ENCODE results near the gene TJP3. TPM values are rescaled to one million over a fixed set of nuclear protein-coding genes. Genes with fewer than 3 reads are reported as not detected.

The TJP3 gene
- total and polyA plus RNA-seq, 3 donors from 2014 or later, result 37.2 to 125 (median 81.1) TPM

DNA sequence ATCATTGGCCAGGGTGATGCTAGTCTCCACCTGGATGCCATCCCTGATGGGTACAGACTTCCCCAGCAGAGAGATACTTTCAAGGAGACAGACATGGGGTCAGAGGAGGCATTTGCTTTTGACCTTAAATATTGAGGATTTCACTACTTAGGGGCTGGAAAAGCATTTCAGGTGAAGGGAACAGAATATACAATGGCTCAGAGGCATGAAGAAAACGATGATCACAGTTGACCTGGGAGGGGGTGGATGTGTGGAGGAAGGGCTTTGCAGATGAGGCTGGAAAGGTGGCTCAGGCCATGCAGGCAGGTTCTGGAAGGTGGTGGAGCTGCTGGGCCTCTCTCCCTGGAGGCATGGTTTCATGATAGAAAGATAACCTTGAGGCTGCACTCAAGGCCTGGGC is 74.1 kb downstream of the TJP3 start:
- Histone ChIP-seq H3K9me3 (no peaks in the 10 kb centered on the region), H3K27me3 (no peaks in the 10 kb centered on the region), H3K27ac (no peak overlapping the region), H3K36me3 (ENCODE audit: low read depth, missing control alignments) (no peaks in the 10 kb centered on the region), H3K4me1 (no peaks in the 10 kb centered on the region), H3K4me3 (no peak overlapping the region)
- intact Hi-C loops (cut with DNase I; ENCODE audit: low total_unique reads), result no loop called here
- DNase-seq, result no peak
- TF ChIP-seq, protein P1, sequence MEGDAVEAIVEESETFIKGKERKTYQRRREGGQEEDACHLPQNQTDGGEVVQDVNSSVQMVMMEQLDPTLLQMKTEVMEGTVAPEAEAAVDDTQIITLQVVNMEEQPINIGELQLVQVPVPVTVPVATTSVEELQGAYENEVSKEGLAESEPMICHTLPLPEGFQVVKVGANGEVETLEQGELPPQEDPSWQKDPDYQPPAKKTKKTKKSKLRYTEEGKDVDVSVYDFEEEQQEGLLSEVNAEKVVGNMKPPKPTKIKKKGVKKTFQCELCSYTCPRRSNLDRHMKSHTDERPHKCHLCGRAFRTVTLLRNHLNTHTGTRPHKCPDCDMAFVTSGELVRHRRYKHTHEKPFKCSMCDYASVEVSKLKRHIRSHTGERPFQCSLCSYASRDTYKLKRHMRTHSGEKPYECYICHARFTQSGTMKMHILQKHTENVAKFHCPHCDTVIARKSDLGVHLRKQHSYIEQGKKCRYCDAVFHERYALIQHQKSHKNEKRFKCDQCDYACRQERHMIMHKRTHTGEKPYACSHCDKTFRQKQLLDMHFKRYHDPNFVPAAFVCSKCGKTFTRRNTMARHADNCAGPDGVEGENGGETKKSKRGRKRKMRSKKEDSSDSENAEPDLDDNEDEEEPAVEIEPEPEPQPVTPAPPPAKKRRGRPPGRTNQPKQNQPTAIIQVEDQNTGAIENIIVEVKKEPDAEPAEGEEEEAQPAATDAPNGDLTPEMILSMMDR (IDR thresholded peaks at IDR 0.05), result no peak
- TF ChIP-seq POLR2A (IDR thresholded peaks at IDR 0.05), result no peak
- 86 to 93% methylated on average over 1 of the region's 1 CpG for WGBS, 2 donors

- no peak for TF ChIP-seq POLR2A (IDR thresholded peaks at IDR 0.05)
- TF ChIP-seq, protein P1 (IDR thresholded peaks at IDR 0.05), result no peak
- intact Hi-C loops (cut with DNase I; ENCODE audit: low total_unique reads), result no loop called here
Measured at GRCh38 chr19:3782903-3783302, 74.7 kb downstream of the TJP3 start.

DNA sequence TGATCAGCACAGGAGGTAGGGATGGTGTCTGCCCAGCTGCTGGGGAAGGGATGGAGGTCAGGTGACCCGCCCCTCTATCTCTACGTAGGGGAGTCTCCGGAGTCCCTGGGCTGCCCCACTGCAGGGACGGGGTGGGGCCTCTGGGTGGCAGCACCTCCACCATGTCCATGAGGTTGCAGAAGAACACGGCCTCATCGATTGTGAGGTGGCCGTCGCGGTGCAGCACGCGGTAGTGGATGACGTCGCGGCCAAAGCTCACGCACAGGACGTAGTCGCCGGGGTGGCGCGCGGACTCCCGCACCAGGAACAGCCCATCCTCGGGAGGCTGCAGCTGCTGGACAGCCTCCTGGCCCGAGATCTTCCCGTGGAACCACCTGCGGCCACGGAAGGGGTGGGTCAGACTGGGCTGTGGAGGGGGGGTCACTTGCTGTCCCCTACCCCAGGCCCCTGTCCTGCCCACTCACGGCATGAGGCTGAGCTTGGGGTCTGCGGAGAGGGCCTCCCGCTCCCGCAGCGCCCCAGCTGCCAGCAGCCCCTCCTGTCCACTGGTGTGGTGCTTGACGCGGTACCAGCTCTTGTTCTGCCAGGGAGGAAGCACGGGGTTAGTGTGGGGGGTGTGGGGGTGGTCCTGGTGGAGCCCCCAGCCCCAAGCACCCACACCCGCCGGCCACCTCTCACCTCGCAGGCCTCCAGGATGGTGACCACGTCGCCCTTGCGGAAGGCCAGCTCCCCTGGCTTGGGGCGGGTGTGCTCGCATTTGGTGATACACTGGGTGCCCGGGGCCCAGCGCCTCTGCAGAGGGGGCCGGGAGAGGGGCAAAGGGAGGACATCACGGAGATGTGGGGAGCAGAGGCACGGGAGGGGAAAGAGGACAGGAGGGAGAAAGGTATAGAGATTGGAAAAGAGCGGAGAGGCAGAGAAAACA is 75.7 kb downstream of the TJP3 start:
- DNase-seq, result no peak
- Histone ChIP-seq H3K27ac (no peak overlapping the region), H3K27me3 (no peaks in the 10 kb centered on the region), H3K9me3 (no peaks in the 10 kb centered on the region), H3K4me3 (no peak overlapping the region), H3K36me3 (ENCODE audit: low read depth, missing control alignments) (no peaks in the 10 kb centered on the region), H3K4me1 (no peaks in the 10 kb centered on the region)
- intact Hi-C loops (cut with DNase I; ENCODE audit: low total_unique reads), result no loop called here
- 75 to 77% methylated on average over 23 to 47 of the region's 49 CpGs for WGBS, 2 donors
- TF ChIP-seq POLR2A (IDR thresholded peaks at IDR 0.05), result no peak
- TF ChIP-seq, protein P1 (IDR thresholded peaks at IDR 0.05), result no peak

More at GRCh38 chr19:3782903-3783302, 74.7 kb downstream of the TJP3 start:
- Histone ChIP-seq H3K4me3 (no peak overlapping the region), H3K36me3 (ENCODE audit: low read depth, missing control alignments) (no peaks in the 10 kb centered on the region), H3K27ac (no peak overlapping the region), H3K27me3 (no peaks in the 10 kb centered on the region), H3K4me1 (no peaks in the 10 kb centered on the region), H3K9me3 (no peaks in the 10 kb centered on the region)
- DNase-seq, result no peak
- WGBS, 2 donors, result 92 to 93% methylated on average over 9 to 13 of the region's 13 CpGs

DNA sequence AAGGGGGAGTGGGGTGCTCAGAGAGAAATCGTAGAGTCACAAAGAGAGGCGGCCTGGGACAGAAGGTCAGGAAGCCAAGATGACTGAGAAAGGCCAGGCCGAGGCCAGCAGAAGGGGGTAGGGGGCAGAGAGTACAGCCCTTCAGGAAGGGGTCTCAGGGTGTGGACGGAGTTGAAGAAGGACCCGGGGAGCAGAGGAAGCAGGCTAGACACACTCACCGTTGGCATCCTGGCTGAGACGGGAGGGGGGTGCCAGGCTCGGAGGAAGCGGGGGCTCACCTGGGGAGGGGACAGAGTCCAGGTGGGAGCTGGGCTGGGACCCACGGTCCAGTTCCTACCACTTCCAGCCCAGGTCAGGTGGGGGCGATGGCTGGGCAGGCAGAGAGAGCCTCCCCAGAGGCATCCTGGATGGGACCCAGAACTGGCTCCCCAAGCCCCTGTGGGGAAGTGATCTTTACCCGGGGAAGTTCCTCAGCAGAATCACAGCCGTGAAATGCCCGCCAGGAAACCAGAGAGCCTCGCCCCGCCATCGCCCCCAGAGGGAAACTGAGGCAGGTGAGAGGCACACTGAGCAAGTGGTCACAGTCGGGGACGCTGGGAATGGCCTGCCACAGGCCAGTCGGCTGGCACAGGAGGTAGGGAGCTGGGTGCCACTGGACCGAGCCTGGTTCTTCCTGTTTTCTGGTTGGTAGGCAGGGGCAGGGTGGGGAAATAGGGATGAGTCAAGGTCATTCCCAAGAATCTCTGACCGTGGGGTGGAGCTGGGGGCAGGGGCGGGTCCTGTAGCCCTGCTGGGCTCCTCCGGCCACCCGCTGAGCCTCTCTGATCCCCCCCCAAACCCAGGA is 76.6 kb downstream of the TJP3 start:
- no peaks in the 10 kb centered on the region for H3K9me3 ChIP-seq
- intact Hi-C loops (cut with DNase I; ENCODE audit: low total_unique reads), result no loop called here
- DNase-seq, result no peak
- WGBS, 2 donors, result 22 to 30% methylated on average over 21 to 25 of the region's 25 CpGs
- no peaks in the 10 kb centered on the region for H3K4me1 ChIP-seq
- H3K27me3 ChIP-seq, result no peaks in the 10 kb centered on the region
- TF ChIP-seq POLR2A (IDR thresholded peaks at IDR 0.05), result no peak
- TF ChIP-seq, protein P1 (IDR thresholded peaks at IDR 0.05), result no peak
- no peak overlapping the region for H3K4me3 ChIP-seq
- no peaks in the 10 kb centered on the region for H3K36me3 ChIP-seq (ENCODE audit: low read depth, missing control alignments)
- no peak overlapping the region for H3K27ac ChIP-seq
